ENCODE data around the gene RTP3. TPM values are rescaled to one million over a fixed set of nuclear protein-coding genes. Genes with fewer than 3 reads are reported as not detected.

RTP3 gene
- total and polyA plus RNA-seq, 2 of the 4 experiments (the other 2 are of a cell fraction) = 0.18 to 0.26 TPM

- in situ Hi-C loops (cut with MboI; ENCODE audit: low sequenced_read_pairs) (no loop called here), dilution Hi-C loops (cut with HindIII; ENCODE audit: low sequenced_read_pairs, unreplicated experiment) (no loop called here), intact Hi-C loops (cut with micrococcal nuclease) (no loop called here)
- H2AK5ac ChIP-seq (ENCODE audit: low read depth, low read length) = peak overlapping the region; percentile 91; the same call in 1 of the 2 replicates
- H4K91ac ChIP-seq (ENCODE audit: insufficient read depth, low read depth, low read length) = peak overlapping the region; percentile 96; the same call in 1 of the 2 replicates
- DNase-seq = peak; percentile 42
- ChIA-PET POLR2A (ENCODE audit: unreplicated experiment) (no interaction called here), CTCF (interaction anchor here (0.6 to 1.1 kb wide), 4 partner anchors 16 to 122 kb away, joined by 3 to 4 read pairs (median 3); no protein-coding TSS in a partner anchor)
- no peaks in the 10 kb centered on the region for H3K27me3 ChIP-seq (ENCODE audit: control insufficient read depth, insufficient read depth, low read length)
- peak overlapping the region; percentile 88 for H3K14ac ChIP-seq (replicated peaks; ENCODE audit: low read depth, low read length)
- H3K4me1 ChIP-seq (ENCODE audit: control insufficient read depth, insufficient read depth, low read length) = peaks cover 22% of the 10 kb centered on the region
- peak overlapping the region; percentile 45; the same call in 1 of the 2 replicates for H3K9ac ChIP-seq (ENCODE audit: low read depth, low read length)
- peak overlapping the region; percentile 59; the same call in 1 of the 2 replicates for H3K56ac ChIP-seq (ENCODE audit: extremely low read depth, insufficient read depth, low read length)
- peak overlapping the region; percentile 49 to 95; a peak in 3 of 4 replicates for H4K8ac ChIP-seq (ENCODE audit: low read depth in 2 of 2, low read length in 2 of 2)
- H3K79me1 ChIP-seq (ENCODE audit: low read depth in 1 of 2, low read length in 2 of 2) = peaks cover 0 to 6% of the 10 kb centered on the region in 2 experiments; a peak in 1 of 4 replicates
- peak overlapping the region; percentile 98 for H2BK120ac ChIP-seq (ENCODE audit: low read depth, low read length)
- TF ChIP-seq RFX5 (IDR thresholded peaks at IDR 0.05; ENCODE audit: low read depth, low read length) (no peak), RAD21 (IDR thresholded peaks at IDR 0.05; ENCODE audit: low read length) (no peak), FOS (IDR thresholded peaks at IDR 0.05; ENCODE audit: low read depth, low read length) (no peak), MXI1 (IDR thresholded peaks at IDR 0.05; ENCODE audit: borderline replicate concordance, low read depth, low read length) (no peak), NFE2L2 (IDR thresholded peaks at IDR 0.05; ENCODE audit: low read depth, low read length) (no peak), SMC3 (IDR thresholded peaks at IDR 0.05; ENCODE audit: low read depth, low read length) (no peak), CEBPB (IDR thresholded peaks at IDR 0.05; ENCODE audit: low read depth, low read length) (no peak), MAZ (IDR thresholded peaks at IDR 0.05; ENCODE audit: borderline replicate concordance, low read depth, low read length) (no peak), RCOR1 (IDR thresholded peaks at IDR 0.05; ENCODE audit: insufficient replicate concordance, low read length) (no peak), CHD1 (IDR thresholded peaks at IDR 0.05; ENCODE audit: low read depth, low read length) (no peak), MAFK (IDR thresholded peaks at IDR 0.05; ENCODE audit: low read depth, low read length) (no peak), POLR2A (IDR thresholded peaks at IDR 0.05; ENCODE audit: low read depth, low read length) (no peak), BHLHE40 (IDR thresholded peaks at IDR 0.05; ENCODE audit: low read depth, low read length) (no peak)
- TF ChIP-seq, protein P1, sequence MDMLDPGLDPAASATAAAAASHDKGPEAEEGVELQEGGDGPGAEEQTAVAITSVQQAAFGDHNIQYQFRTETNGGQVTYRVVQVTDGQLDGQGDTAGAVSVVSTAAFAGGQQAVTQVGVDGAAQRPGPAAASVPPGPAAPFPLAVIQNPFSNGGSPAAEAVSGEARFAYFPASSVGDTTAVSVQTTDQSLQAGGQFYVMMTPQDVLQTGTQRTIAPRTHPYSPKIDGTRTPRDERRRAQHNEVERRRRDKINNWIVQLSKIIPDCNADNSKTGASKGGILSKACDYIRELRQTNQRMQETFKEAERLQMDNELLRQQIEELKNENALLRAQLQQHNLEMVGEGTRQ (IDR thresholded peaks at IDR 0.05; ENCODE audit: low read depth, low read length) = no peak
- TF ChIP-seq, protein P2, sequence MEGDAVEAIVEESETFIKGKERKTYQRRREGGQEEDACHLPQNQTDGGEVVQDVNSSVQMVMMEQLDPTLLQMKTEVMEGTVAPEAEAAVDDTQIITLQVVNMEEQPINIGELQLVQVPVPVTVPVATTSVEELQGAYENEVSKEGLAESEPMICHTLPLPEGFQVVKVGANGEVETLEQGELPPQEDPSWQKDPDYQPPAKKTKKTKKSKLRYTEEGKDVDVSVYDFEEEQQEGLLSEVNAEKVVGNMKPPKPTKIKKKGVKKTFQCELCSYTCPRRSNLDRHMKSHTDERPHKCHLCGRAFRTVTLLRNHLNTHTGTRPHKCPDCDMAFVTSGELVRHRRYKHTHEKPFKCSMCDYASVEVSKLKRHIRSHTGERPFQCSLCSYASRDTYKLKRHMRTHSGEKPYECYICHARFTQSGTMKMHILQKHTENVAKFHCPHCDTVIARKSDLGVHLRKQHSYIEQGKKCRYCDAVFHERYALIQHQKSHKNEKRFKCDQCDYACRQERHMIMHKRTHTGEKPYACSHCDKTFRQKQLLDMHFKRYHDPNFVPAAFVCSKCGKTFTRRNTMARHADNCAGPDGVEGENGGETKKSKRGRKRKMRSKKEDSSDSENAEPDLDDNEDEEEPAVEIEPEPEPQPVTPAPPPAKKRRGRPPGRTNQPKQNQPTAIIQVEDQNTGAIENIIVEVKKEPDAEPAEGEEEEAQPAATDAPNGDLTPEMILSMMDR (conservative IDR thresholded peaks at IDR 0.05; ENCODE audit: low read depth, low read length) = no peak
- TF ChIP-seq, protein P3, sequence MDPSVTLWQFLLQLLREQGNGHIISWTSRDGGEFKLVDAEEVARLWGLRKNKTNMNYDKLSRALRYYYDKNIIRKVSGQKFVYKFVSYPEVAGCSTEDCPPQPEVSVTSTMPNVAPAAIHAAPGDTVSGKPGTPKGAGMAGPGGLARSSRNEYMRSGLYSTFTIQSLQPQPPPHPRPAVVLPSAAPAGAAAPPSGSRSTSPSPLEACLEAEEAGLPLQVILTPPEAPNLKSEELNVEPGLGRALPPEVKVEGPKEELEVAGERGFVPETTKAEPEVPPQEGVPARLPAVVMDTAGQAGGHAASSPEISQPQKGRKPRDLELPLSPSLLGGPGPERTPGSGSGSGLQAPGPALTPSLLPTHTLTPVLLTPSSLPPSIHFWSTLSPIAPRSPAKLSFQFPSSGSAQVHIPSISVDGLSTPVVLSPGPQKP (IDR thresholded peaks at IDR 0.05; ENCODE audit: borderline replicate concordance, low read depth, low read length) = no peak
- H2BK15ac ChIP-seq (ENCODE audit: low read depth, low read length) = no peak overlapping the region; the same call in 2 of the 3 replicates
- H3K4me3 ChIP-seq (ENCODE audit: insufficient read depth, low read depth, low read length) = no peak overlapping the region
- H4K20me1 ChIP-seq (ENCODE audit: insufficient read depth, low read length) = no peaks in the 10 kb centered on the region
- peak overlapping the region; percentile 90 for H2BK5ac ChIP-seq (ENCODE audit: low read depth, low read length, poor library complexity, severe bottlenecking)
- peak overlapping the region; percentile 82 for H4K5ac ChIP-seq (ENCODE audit: low read depth, low read length)
- H3K4ac ChIP-seq (ENCODE audit: low read depth, low read length) = peak overlapping the region; percentile 98
- H3K18ac ChIP-seq (ENCODE audit: low read depth, low read length) = peak overlapping the region; percentile 90; the same call in 1 of the 2 replicates
- H3K23ac ChIP-seq (ENCODE audit: low read depth, low read length) = 0 out of 2 replicates have a peak overlapping the region, but pooled peaks have one; percentile 89
- peaks cover 25% of the 10 kb centered on the region for H3K9me1 ChIP-seq (ENCODE audit: insufficient read depth, low read length)
- H2AK9ac ChIP-seq (replicated peaks; ENCODE audit: low read depth, low read length, poor library complexity) = no peak overlapping the region
- peak overlapping the region; percentile 66 for H3K27ac ChIP-seq (ENCODE audit: insufficient read depth, low read length)
- no peaks in the 10 kb centered on the region for H3K9me3 ChIP-seq (ENCODE audit: control insufficient read depth, insufficient read depth, low read length)
- H3K36me3 ChIP-seq (ENCODE audit: control insufficient read depth, insufficient read depth, low read length) = peaks cover 18% of the 10 kb centered on the region
- no peak overlapping the region for H2AFZ ChIP-seq (replicated peaks; ENCODE audit: low read length, poor library complexity)
- H3K4me2 ChIP-seq (ENCODE audit: low read depth, low read length) = no peak overlapping the region
- peak overlapping the region; percentile 98 for H2BK20ac ChIP-seq (ENCODE audit: low read depth, low read length)
- no CpG with 5 or more reads among the region's 2 CpGs for WGBS, 2 experiments (ENCODE audit: extremely low coverage in 2 of 2, insufficient read length in 1 of 2)
- no TSS peak for BruUV-seq (replicated peaks)
- peak; percentile 35; the same call in 1 of the 2 replicates for ATAC-seq (ENCODE audit: low read depth)
Observed at GRCh38 chr3:46542344-46542743, 44.6 kb downstream of the RTP3 start.

Measured in IMR-90 (cell line).